Colonic mucosa (tissue), 4 donors: Measurements from ENCODE around the gene FEM1B. TPM values are rescaled to one million over a fixed set of nuclear protein-coding genes. Genes with fewer than 3 reads are reported as not detected.

Source experiments
- DNase-seq: peaks from one replicate; pipeline ENCODE4 v3.0.0-alpha.2; 2020
- H3K27ac ChIP-seq: fragments of 200-600 bp; one replicate; pipeline ENCODE4 v1.8.0; 2021
- H3K27me3 ChIP-seq: fragments of 200-600 bp; one replicate; pipeline ENCODE4 v1.8.0; 2021
- H3K36me3 ChIP-seq: fragments of 200-600 bp; one replicate; pipeline ENCODE4 v1.8.0; 2021
- H3K4me1 ChIP-seq: fragments of 200-600 bp; one replicate; pipeline ENCODE4 v1.8.0; 2021; ENCODE audit warnings: mild to moderate bottlenecking
- H3K4me3 ChIP-seq: fragments of 200-600 bp; one replicate; pipeline ENCODE4 v1.8.0; 2021
- H3K9ac ChIP-seq, 2 donors: one replicate each; pipeline ENCODE4 v1.7.0; 2013; ENCODE audit warnings: control low read depth in 2 of 2, low read depth in 2 of 2, low read length in 2 of 2
- H3K9me3 ChIP-seq: fragments of 200-600 bp; one replicate; pipeline ENCODE4 v1.8.0; 2021
- CTCF ChIP-seq: fragments of 200-600 bp; IDR thresholded peaks from one replicate; pipeline ENCODE4 v1.8.0; 2022; ENCODE audit warnings: antibody characterized with exemption, mild to moderate bottlenecking
- intact Hi-C: fragments of 100-400 bp; cut with DNase I; formaldehyde crosslinking; loops from one replicate; pipeline ENCODE4 v1.14.1; 2022
- total RNA-seq, 2 donors: library from RNA; stranded (reverse); fragmentation: NEBNext Ultra II Directional in 1 of 2; extraction: Animal tissue kit (Norgen Biotek cat#: 25700) in 1 of 2; gene quantifications; one replicate each; pipeline ENCODE4 v1.2.1, GENCODE V29; 2021
- donor health status: healthy.
- donor health status: DM: no; HTN: no; CAD: no.
- donor health status: DM: no; HTN: no; CAD: no.

Gene FEM1B
- total RNA-seq, 2 donors from 2014 or later: 34.4 to 52.4 TPM

GRCh38 chr15:68326711-68327354 lies 49.3 kb downstream of the FEM1B start:
- DNase-seq: no peak
- intact Hi-C loops: no loop called here
- no peaks in the 10 kb centered on the region for H3K36me3 ChIP-seq
- TF ChIP-seq CTCF: no peak
- no peak overlapping the region for H3K9ac ChIP-seq
- no peaks in the 10 kb centered on the region for H3K27me3 ChIP-seq
- H3K4me1 ChIP-seq: no peaks in the 10 kb centered on the region
- no peaks in the 10 kb centered on the region for H3K9me3 ChIP-seq
- H3K4me3 ChIP-seq: no peak overlapping the region
- no peak overlapping the region for H3K27ac ChIP-seq

GRCh38 chr15:68328443-68328842 lies 50.9 kb downstream of the FEM1B start:
- no peaks in the 10 kb centered on the region for H3K4me1 ChIP-seq
- H3K27ac ChIP-seq: no peak overlapping the region
- intact Hi-C loops: no loop called here
- no peaks in the 10 kb centered on the region for H3K27me3 ChIP-seq
- no peak for DNase-seq
- TF ChIP-seq CTCF: no peak
- H3K4me3 ChIP-seq: no peak overlapping the region
- no peaks in the 10 kb centered on the region for H3K9me3 ChIP-seq
- no peaks in the 10 kb centered on the region for H3K36me3 ChIP-seq
- no peak overlapping the region for H3K9ac ChIP-seq

GRCh38 chr15:68328964-68329363 lies 51.4 kb downstream of the FEM1B start:
- TF ChIP-seq CTCF: no peak
- H3K9me3 ChIP-seq: no peaks in the 10 kb centered on the region
- no peak overlapping the region for H3K9ac ChIP-seq
- H3K27ac ChIP-seq: no peak overlapping the region
- DNase-seq: no peak
- no peaks in the 10 kb centered on the region for H3K27me3 ChIP-seq
- intact Hi-C loops: no loop called here
- no peak overlapping the region for H3K4me3 ChIP-seq
- H3K4me1 ChIP-seq: no peaks in the 10 kb centered on the region
- no peaks in the 10 kb centered on the region for H3K36me3 ChIP-seq

- Histone ChIP-seq H3K27me3 (no peaks in the 10 kb centered on the region), H3K27ac (no peak overlapping the region), H3K36me3 (no peaks in the 10 kb centered on the region), H3K9ac (no peak overlapping the region), H3K9me3 (no peaks in the 10 kb centered on the region), H3K4me3 (no peak overlapping the region), H3K4me1 (no peaks in the 10 kb centered on the region)
- intact Hi-C loops: no loop called here
- TF ChIP-seq CTCF: no peak
- no peak for DNase-seq
Measured at GRCh38 chr15:68330416-68330815, 52.9 kb downstream of the FEM1B start.

- Histone ChIP-seq H3K9ac (no peak overlapping the region), H3K4me1 (no peaks in the 10 kb centered on the region), H3K27ac (no peak overlapping the region), H3K27me3 (no peaks in the 10 kb centered on the region), H3K36me3 (no peaks in the 10 kb centered on the region), H3K9me3 (no peaks in the 10 kb centered on the region), H3K4me3 (no peak overlapping the region)
- intact Hi-C loops: no loop called here
- TF ChIP-seq CTCF: no peak
- DNase-seq: no peak
Measured at GRCh38 chr15:68330901-68331300, 53.4 kb downstream of the FEM1B start.
